HFF-Myc (cell line): ENCODE data around the gene GCDH.
"Not testable (repeated sequence)": the region's sequence is repeated elsewhere in the genome, so short reads cannot be mapped to it uniquely, and the experiment has no call there.

Experiments used
- DNase-seq: peaks from one replicate; pipeline ENCODE4 v3.0.0-alpha.2; 2011; ENCODE audit warnings: low read depth; ENCODE audit errors: extremely low read depth
- H3K4me3 ChIP-seq: replicated peaks from 2 replicates; pipeline ENCODE4 v1.5.1; 2011; ENCODE audit warnings: low read depth, mild to moderate bottlenecking, control low read depth, low read length
- TF ChIP-seq, protein P1 (sequence below): IDR thresholded peaks from 2 replicates; pipeline ENCODE4 v1.5.1; 2012; ENCODE audit warnings: mild to moderate bottlenecking, low read depth, low read length, control low read depth; ENCODE audit errors: missing control alignments

The GCDH gene

GRCh38 chr19:12890787-12891552, at the start of gene GCDH:
Gene GCDH, plus strand, starts transcription at chr19:12891160. Its CDS starts 145 bp downstream, at chr19:12891305.
- DNase-seq = peak; percentile 92
- H3K4me3 ChIP-seq = peak within 1 kb of the TSS; percentile 78
- TF ChIP-seq, protein P1, sequence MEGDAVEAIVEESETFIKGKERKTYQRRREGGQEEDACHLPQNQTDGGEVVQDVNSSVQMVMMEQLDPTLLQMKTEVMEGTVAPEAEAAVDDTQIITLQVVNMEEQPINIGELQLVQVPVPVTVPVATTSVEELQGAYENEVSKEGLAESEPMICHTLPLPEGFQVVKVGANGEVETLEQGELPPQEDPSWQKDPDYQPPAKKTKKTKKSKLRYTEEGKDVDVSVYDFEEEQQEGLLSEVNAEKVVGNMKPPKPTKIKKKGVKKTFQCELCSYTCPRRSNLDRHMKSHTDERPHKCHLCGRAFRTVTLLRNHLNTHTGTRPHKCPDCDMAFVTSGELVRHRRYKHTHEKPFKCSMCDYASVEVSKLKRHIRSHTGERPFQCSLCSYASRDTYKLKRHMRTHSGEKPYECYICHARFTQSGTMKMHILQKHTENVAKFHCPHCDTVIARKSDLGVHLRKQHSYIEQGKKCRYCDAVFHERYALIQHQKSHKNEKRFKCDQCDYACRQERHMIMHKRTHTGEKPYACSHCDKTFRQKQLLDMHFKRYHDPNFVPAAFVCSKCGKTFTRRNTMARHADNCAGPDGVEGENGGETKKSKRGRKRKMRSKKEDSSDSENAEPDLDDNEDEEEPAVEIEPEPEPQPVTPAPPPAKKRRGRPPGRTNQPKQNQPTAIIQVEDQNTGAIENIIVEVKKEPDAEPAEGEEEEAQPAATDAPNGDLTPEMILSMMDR = no peak

DNA sequence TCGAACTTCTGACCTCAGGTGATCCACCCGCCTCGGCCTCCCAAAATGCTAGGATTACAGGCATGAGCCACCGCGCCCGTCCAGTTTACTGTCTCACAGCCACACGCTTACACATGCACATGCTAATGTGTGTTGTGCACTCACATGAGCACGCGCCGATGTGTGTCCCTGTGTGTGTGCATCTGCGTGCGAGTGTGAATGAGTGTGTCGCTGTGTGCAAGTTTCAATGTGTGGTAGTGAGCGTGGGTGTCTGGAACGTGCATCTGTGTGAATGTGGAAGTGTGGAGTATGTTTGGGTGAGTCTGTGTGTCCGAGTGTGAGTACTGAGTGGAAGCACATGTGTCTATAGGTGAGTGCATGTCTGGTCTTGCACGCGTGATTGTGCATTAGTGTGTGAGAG, 48.4 kb upstream of the GCDH start:
- no peak overlapping the region for H3K4me3 ChIP-seq
- TF ChIP-seq, protein P1 = no peak
- no peak for DNase-seq

GRCh38 chr19:12843328-12843727, 47.6 kb upstream of the GCDH start:
- TF ChIP-seq, protein P1 = no peak
- H3K4me3 ChIP-seq = no peak overlapping the region
- no peak for DNase-seq

- TF ChIP-seq, protein P1 = no peak
- DNase-seq = no peak
Measured at GRCh38 chr19:12843999-12844732, 46.8 kb upstream of the GCDH start.

GRCh38 chr19:12846613-12847012, 44.3 kb upstream of the GCDH start:
- H3K4me3 ChIP-seq, DNase-seq: not testable (repeated sequence)

More at GRCh38 chr19:12843999-12844732, 46.8 kb upstream of the GCDH start:
- no peak overlapping the region for H3K4me3 ChIP-seq

GRCh38 chr19:12847159-12848139, 43.5 kb upstream of the GCDH start:
- no peak overlapping the region for H3K4me3 ChIP-seq
- DNase-seq = peak; percentile 48
- TF ChIP-seq, protein P1 = peak; percentile 98
